Suppressor macrophage treated with lipopolysaccharide for 1 hour (primary cell): ENCODE data around the gene APOE.

ENCODE experiments used
- DNase-seq, 3 donors: peaks; one replicate each; pipeline ENCODE4 v3.0.0-alpha.2; 2020 to 2022

Gene APOE

DNA sequence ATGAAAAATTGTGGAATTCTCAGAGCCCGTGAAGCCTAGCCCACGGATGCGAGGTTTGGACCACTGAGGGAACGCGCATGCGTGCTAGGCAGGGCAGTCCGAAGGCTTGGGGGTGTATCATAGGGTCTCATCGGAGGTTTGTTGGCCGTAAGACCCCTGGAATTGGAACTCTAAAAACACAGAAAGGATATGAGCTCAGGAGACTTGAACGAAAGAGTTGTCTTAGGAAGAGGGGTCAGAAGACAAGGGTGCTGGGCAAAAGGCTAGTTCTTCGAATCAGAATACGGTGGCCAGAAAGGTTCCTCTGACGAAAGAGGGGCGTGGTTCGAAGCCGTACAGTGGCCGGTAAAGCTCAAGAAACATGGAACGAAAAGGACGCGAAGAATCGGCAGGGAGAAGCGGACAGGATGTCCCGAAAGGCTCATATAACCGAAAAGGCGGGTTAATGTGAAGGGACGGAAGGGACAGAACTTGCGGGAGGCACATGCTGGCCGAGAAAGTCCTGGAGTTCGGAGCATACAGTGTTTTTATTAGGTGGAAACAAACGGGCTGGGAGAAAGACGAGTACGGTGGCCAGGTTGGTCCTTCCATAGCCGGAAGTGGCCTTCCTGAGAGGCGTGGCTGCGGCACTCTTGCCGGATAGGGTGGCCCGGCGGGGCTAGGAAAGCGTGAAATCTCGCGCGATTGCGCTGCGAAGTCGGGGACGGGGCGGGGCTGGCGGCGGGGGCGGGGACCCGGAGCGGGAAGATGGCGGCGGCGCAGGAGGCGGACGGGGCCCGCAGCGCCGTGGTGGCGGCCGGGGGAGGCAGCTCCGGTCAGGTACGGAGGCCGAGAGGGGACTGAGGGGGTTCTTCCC, 49.3 kb downstream of the APOE start, which contains the start of gene CLPTM1:
TSS of gene CLPTM1 (plus strand) at position 732 of the 856 bp plus-strand sequence. CDS start at position 748, 16 bp downstream.
- DNase-seq, result peak; percentile 98 to 99 (median 99)

DNA sequence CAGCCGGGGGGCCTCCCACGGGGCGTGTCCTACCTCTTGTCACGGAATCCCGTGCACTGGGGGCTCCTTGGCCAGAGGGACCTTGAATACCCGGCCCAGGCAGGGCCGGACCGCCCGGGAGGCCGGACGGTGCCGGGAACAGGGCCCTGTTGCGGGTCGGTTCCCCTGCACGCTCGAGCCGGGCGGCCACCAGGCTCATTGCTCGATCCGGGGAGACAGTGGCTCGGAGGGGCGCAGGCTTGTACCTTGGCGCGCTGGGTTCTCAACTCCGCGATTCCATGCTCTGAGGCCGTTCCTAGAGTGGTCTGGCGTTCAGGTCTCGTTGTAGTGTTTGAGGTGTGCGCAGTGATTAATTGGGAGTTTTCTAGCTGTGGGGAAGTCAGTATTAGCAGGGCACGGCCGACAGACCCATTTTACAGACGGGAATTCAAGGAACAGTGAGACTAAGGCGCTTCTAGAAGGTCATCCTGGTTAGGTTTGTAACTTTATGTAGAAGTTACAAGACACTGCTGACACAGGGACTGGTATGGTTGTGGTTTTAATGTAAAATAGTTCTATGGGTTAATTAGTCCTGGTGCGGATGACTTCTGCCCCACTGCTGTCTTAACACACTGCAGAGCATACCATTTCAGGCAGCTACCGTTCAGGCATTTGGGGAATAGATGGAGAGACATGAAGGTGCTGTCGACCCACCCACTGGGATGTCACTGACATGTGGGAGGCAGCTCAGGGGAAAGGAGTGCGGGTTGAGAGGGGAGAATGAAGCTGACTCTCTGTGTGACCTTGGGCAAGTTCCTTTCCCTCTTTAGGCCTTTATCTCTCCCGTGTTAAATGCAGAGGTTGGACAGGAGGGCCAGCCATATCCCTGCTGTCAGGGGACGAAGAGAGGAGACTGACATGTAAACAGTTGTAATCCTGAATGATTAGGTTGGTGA, 50.2 kb downstream of the APOE start:
- DNase-seq, result peak in 2 of 3 donors; percentile 15 to 34

- no peak for DNase-seq
These were observed 51.9 kb downstream of the APOE start for GRCh38 chr19:44957526-44957925.

DNA sequence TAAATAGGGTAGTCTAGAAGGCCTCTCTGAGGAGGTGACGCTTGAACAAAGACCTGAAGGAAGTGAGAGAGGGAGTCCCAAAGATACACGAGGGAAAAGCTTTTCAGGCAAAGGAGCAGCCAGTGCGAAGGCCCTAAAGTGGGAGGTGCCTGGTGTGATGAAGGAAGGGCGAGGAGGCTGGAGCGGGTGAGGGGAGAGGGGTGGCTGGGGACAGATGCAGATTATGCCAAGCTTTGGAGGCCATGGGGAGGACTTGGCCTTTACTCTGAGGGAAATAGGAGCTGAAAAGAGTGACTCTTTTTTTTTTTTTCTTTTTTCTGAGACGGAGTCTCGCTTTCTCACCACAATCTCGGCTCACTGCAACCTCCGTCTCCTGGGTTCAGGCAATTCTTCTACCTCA, 52.5 kb downstream of the APOE start:
- DNase-seq, result no peak
